Ascending aorta (tissue), 2 donors: ENCODE measurements around the gene DEFB108B. TPM values are rescaled to one million over a fixed set of nuclear protein-coding genes. Genes with fewer than 3 reads are reported as not detected.
"Not testable (repeated sequence)": the region's sequence is repeated elsewhere in the genome, so short reads cannot be mapped to it uniquely, and the experiment has no call there.

ENCODE experiments used
- DNase-seq, 2 donors: peaks; one replicate each; pipeline ENCODE4 v3.0.0-alpha.2; 2019; ENCODE audit warnings: low spot score in 2 of 2
- H3K27ac ChIP-seq, 2 donors: fragments of 200-600 bp; sonication (generic); one replicate each; pipeline ENCODE4 v1.5.1; 2016 to 2017; ENCODE audit warnings: mild to moderate bottlenecking in 1 of 2
- H3K27me3 ChIP-seq: fragments of 200-600 bp; sonication (generic); one replicate; pipeline ENCODE4 v1.5.1; 2017
- H3K36me3 ChIP-seq, 2 donors: fragments of 200-600 bp; sonication (generic); one replicate each; pipeline ENCODE4 v1.5.1; 2016
- H3K4me1 ChIP-seq, 2 donors: fragments of 200-600 bp; sonication (generic); one replicate each; pipeline ENCODE4 v1.5.1; 2016 to 2017; ENCODE audit warnings: mild to moderate bottlenecking in 1 of 2
- H3K4me3 ChIP-seq, 2 donors: fragments of 200-600 bp; sonication (generic); one replicate each; pipeline ENCODE4 v1.5.1; 2016 to 2017; ENCODE audit warnings: mild to moderate bottlenecking in 1 of 2
- H3K9me3 ChIP-seq, 2 donors: fragments of 200-600 bp; sonication (generic); one replicate each; pipeline ENCODE4 v1.5.1; 2016
- CTCF ChIP-seq, 3 experiments: fragments of 200-600 bp in 2 of 3; fragments of 450-650 bp in 1 of 3; sonication (generic) in 2 of 3; IDR thresholded peaks; one replicate each; pipeline ENCODE4 v1.5.1; 2016 to 2019; ENCODE audit warnings: antibody characterized with exemption in 3 of 3, mild to moderate bottlenecking in 1 of 3, moderate library complexity in 1 of 3
- intact Hi-C: fragments of 100-400 bp; cut with DNase I; formaldehyde crosslinking; loops from one replicate; pipeline ENCODE4 v1.15.1; 2023
- total RNA-seq: library from RNA; depleted of rRNA; stranded (reverse); fragments of >200 nt; gene quantifications from one replicate; pipeline ENCODE4 v1.1.0, GENCODE V29; 2016

Gene DEFB108B
- total RNA-seq, 1 donor from 2014 or later: not detected

- H3K27ac ChIP-seq, H3K36me3 ChIP-seq, H3K4me3 ChIP-seq, H3K4me1 ChIP-seq, H3K27me3 ChIP-seq, DNase-seq, intact Hi-C loops, H3K9me3 ChIP-seq: not testable (repeated sequence)
- peak in 1 of 3 experiments; percentile 41 for TF ChIP-seq CTCF (IDR thresholded peaks at IDR 0.05)
These were observed 31.1 kb downstream of the DEFB108B start for GRCh38 chr11:71863978-71864627.

- H3K4me1 ChIP-seq, intact Hi-C loops, H3K27me3 ChIP-seq, H3K9me3 ChIP-seq, H3K27ac ChIP-seq, H3K4me3 ChIP-seq, DNase-seq, H3K36me3 ChIP-seq: not testable (repeated sequence)
These were observed 34.2 kb downstream of the DEFB108B start for GRCh38 chr11:71867209-71867608.

GRCh38 chr11:71869931-71870330 is 36.9 kb downstream of the DEFB108B start:
- H3K4me3 ChIP-seq, H3K27ac ChIP-seq, H3K9me3 ChIP-seq, H3K27me3 ChIP-seq, H3K4me1 ChIP-seq, H3K36me3 ChIP-seq, intact Hi-C loops, DNase-seq: not testable (repeated sequence)

- H3K36me3 ChIP-seq, H3K9me3 ChIP-seq, H3K4me3 ChIP-seq, H3K27me3 ChIP-seq, intact Hi-C loops, H3K27ac ChIP-seq, DNase-seq, H3K4me1 ChIP-seq: not testable (repeated sequence)
These were observed 37.7 kb downstream of the DEFB108B start for GRCh38 chr11:71870661-71871060.

- H3K4me1 ChIP-seq: not testable (repeated sequence)
These were observed 43.3 kb downstream of the DEFB108B start for GRCh38 chr11:71876262-71876661.

GRCh38 chr11:71878059-71878458 is 45.1 kb downstream of the DEFB108B start, which contains the start of gene DEFB131B:
TSS of gene DEFB131B (plus strand) at chr11:71878453. CDS start at chr11:71878453, 0 bp downstream.
- DNase-seq, H3K4me1 ChIP-seq, H3K4me3 ChIP-seq, H3K27ac ChIP-seq, intact Hi-C loops, H3K36me3 ChIP-seq, H3K27me3 ChIP-seq, H3K9me3 ChIP-seq: not testable (repeated sequence)

More at GRCh38 chr11:71876262-71876661, 43.3 kb downstream of the DEFB108B start:
- DNase-seq, H3K36me3 ChIP-seq, H3K27me3 ChIP-seq, H3K27ac ChIP-seq, intact Hi-C loops, H3K9me3 ChIP-seq, H3K4me3 ChIP-seq: not testable (repeated sequence)

GRCh38 chr11:71885806-71886205 is 52.8 kb downstream of the DEFB108B start:
- H3K36me3 ChIP-seq, H3K9me3 ChIP-seq, H3K27ac ChIP-seq, H3K4me3 ChIP-seq, DNase-seq, H3K27me3 ChIP-seq, intact Hi-C loops, H3K4me1 ChIP-seq: not testable (repeated sequence)

Other genes starting within 250 kb of the DEFB108B start
- gene DEFB131B, start 45.3 kb downstream of the DEFB108B start, total RNA-seq: not detected
- not detected for gene XNDC1N, start 95.4 kb downstream of the DEFB108B start, total RNA-seq
- 5.0 TPM for gene RNF121, start 95.8 kb downstream of the DEFB108B start, total RNA-seq
- gene IL18BP, start 165.7 kb downstream of the DEFB108B start, total RNA-seq: 5.0 TPM
- 289 TPM for gene NUMA1, start 247.3 kb downstream of the DEFB108B start, total RNA-seq
- 12.9 TPM for gene LRRC51, start 247.7 kb downstream of the DEFB108B start, total RNA-seq